Astrocyte of the hippocampus (primary cell): ENCODE measurements around the gene ATG13.
"Not testable (repeated sequence)": the region's sequence is repeated elsewhere in the genome, so short reads cannot be mapped to it uniquely, and the experiment has no call there.

Source experiments
- DNase-seq: peaks from one replicate; pipeline ENCODE4 v3.0.0; 2011; ENCODE audit warnings: low read depth, low spot score

ATG13 gene

GRCh38 chr11:46643531-46643930 lies 26.2 kb downstream of the ATG13 start:
- no peak for DNase-seq

- DNase-seq, result no peak
Measured at GRCh38 chr11:46643986-46644385, 26.6 kb downstream of the ATG13 start.

- DNase-seq, result peak; percentile 94
Measured at GRCh38 chr11:46649180-46649738, 31.9 kb downstream of the ATG13 start.

- no peak for DNase-seq
Measured at GRCh38 chr11:46655631-46656030, 38.3 kb downstream of the ATG13 start.

GRCh38 chr11:46657186-46657585 lies 39.8 kb downstream of the ATG13 start:
- DNase-seq, result no peak

GRCh38 chr11:46658259-46658658 lies 40.9 kb downstream of the ATG13 start:
- peak; percentile 74 for DNase-seq

- peak; percentile 82 for DNase-seq
Measured at GRCh38 chr11:46659908-46660307, 42.6 kb downstream of the ATG13 start.

- DNase-seq, result no peak
Measured at GRCh38 chr11:46661836-46662235, 44.5 kb downstream of the ATG13 start.

- no peak for DNase-seq
Measured at GRCh38 chr11:46662366-46662765, 45.0 kb downstream of the ATG13 start.

GRCh38 chr11:46663277-46663940 lies 46.1 kb downstream of the ATG13 start:
- no peak for DNase-seq

GRCh38 chr11:46664612-46665011 lies 47.3 kb downstream of the ATG13 start:
- no peak for DNase-seq

GRCh38 chr11:46665356-46665755 lies 48.0 kb downstream of the ATG13 start:
- DNase-seq, result no peak

GRCh38 chr11:46666516-46666915 lies 49.2 kb downstream of the ATG13 start:
- no peak for DNase-seq

- DNase-seq, result peak; percentile 27
Measured at GRCh38 chr11:46667043-46667481, 49.7 kb downstream of the ATG13 start.

- DNase-seq, result no peak
Measured at GRCh38 chr11:46668480-46669085, 51.2 kb downstream of the ATG13 start.

- no peak for DNase-seq
Measured at GRCh38 chr11:46669711-46670139, 52.4 kb downstream of the ATG13 start.

- not testable (repeated sequence) for DNase-seq
Measured at GRCh38 chr11:46670521-46670920, 53.2 kb downstream of the ATG13 start.

GRCh38 chr11:46671958-46672315 lies 54.6 kb downstream of the ATG13 start:
- DNase-seq, result no peak

- DNase-seq, result no peak
Measured at GRCh38 chr11:46672381-46672839, 55.1 kb downstream of the ATG13 start.

- no peak for DNase-seq
Measured at GRCh38 chr11:46673713-46674462, 56.5 kb downstream of the ATG13 start.

- no peak for DNase-seq
Measured at GRCh38 chr11:46674463-46675287, 57.3 kb downstream of the ATG13 start.
